IPS-18a (cell line): ENCODE measurements around the gene MRPL57.

Experiments used
- H3K27ac ChIP-seq: one replicate; pipeline ENCODE4 v1.5.1; 2013; ENCODE audit warnings: low read length
- H3K27me3 ChIP-seq: one replicate; pipeline ENCODE4 v1.6.1; 2013; ENCODE audit warnings: mild to moderate bottlenecking, low read length; ENCODE audit not compliant: control insufficient read depth, insufficient read depth
- H3K36me3 ChIP-seq: one replicate; pipeline ENCODE4 v1.6.1; 2013; ENCODE audit warnings: low read depth, low read length; ENCODE audit not compliant: control insufficient read depth
- H3K4me1 ChIP-seq: one replicate; pipeline ENCODE4 v1.6.1; 2013; ENCODE audit warnings: low read depth, low read length; ENCODE audit not compliant: control insufficient read depth
- H3K4me3 ChIP-seq: one replicate; pipeline ENCODE4 v1.5.1; 2013; ENCODE audit warnings: low read length
- H3K9ac ChIP-seq: one replicate; pipeline ENCODE4 v1.6.1; 2013; ENCODE audit warnings: mild to moderate bottlenecking, low read length, moderate library complexity
- H3K9me3 ChIP-seq: one replicate; pipeline ENCODE4 v1.6.1; 2013; ENCODE audit warnings: low read depth, low read length; ENCODE audit not compliant: control insufficient read depth

Gene MRPL57

GRCh38 chr13:21221268-21221667 lies 44.8 kb downstream of the MRPL57 start:
- Histone ChIP-seq H3K4me3 (no peak overlapping the region), H3K27me3 (no peaks in the 10 kb centered on the region), H3K9me3 (no peaks in the 10 kb centered on the region), H3K36me3 (no peaks in the 10 kb centered on the region), H3K4me1 (no peaks in the 10 kb centered on the region), H3K27ac (no peak overlapping the region), H3K9ac (no peak overlapping the region)

GRCh38 chr13:21225082-21225481 lies 48.6 kb downstream of the MRPL57 start:
- H3K36me3 ChIP-seq = no peaks in the 10 kb centered on the region
- H3K27me3 ChIP-seq = no peaks in the 10 kb centered on the region
- H3K9ac ChIP-seq = no peak overlapping the region
- H3K4me1 ChIP-seq = no peaks in the 10 kb centered on the region
- H3K9me3 ChIP-seq = no peaks in the 10 kb centered on the region
- H3K27ac ChIP-seq = no peak overlapping the region
- no peak overlapping the region for H3K4me3 ChIP-seq

DNA sequence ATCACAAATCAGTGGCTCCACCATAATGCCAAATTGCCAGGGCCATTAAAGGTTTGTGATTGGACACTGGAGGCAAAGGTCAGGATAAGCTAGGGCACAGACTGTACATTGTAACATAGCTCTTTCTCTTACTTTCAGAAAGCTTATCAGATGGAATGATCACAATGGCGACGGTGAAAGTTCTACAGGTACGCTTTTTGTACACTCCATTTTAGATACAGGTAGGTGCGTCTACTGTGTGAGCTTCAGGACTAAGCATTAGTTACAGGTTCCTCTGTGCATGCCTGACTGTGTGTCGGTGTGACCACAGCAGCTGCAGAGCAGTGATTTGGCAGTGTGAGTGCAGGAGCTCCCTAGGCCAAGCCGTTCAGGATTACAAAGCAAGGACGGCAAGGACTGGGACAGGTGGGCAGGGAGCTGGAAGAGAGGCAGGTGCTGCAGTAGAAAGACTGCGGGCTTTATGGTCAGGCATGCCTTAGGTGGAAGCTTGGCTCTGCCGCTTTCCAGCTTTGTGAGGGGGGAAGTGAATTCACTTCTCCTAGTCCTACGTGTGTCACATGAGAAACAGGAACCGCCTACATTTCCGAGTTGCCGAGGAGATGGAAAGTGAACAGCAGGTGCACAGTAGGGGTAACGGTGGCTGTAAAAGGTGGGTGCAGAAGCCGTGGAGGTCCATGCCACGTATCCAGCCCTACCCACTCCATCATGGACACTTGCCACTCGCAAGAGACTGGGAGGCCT lies 49.6 kb downstream of the MRPL57 start:
- H3K9ac ChIP-seq = no peak overlapping the region
- no peak overlapping the region for H3K27ac ChIP-seq
- no peak overlapping the region for H3K4me3 ChIP-seq
- no peaks in the 10 kb centered on the region for H3K36me3 ChIP-seq
- H3K27me3 ChIP-seq = no peaks in the 10 kb centered on the region
- no peaks in the 10 kb centered on the region for H3K9me3 ChIP-seq
- H3K4me1 ChIP-seq = no peaks in the 10 kb centered on the region

DNA sequence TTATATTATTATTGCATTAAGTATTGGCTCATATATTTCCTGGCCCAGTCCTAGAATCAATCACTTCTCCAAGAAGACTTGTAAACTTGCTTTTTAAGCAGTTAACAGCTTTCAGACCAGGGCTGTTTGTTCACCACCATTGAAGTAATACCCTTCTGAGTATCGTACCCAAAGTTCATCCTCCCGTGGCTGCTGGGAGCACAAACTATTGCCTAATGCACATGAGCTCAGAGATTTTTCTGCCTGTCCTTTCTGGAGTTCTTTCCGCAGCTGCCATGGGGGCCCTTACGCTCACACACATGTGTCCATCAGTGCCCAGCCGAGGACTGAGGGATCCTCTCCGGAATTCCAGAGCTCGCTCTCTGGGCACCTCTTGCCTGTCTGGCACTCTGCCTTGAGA lies 51.5 kb downstream of the MRPL57 start:
- no peaks in the 10 kb centered on the region for H3K9me3 ChIP-seq
- no peaks in the 10 kb centered on the region for H3K27me3 ChIP-seq
- no peak overlapping the region for H3K9ac ChIP-seq
- no peaks in the 10 kb centered on the region for H3K36me3 ChIP-seq
- H3K4me1 ChIP-seq = no peaks in the 10 kb centered on the region
- H3K27ac ChIP-seq = no peak overlapping the region
- no peak overlapping the region for H3K4me3 ChIP-seq
